Erythroblast (primary cell): ENCODE results near the gene KLHL2.

Experiments
- GATA1 ChIP-seq: IDR thresholded peaks from 2 replicates; pipeline ENCODE4 v1.6.1; 2011; ENCODE audit warnings: low read depth, mild to moderate bottlenecking, control low read depth, low read length, moderate library complexity
- POLR2A ChIP-seq: IDR thresholded peaks from 2 replicates; pipeline ENCODE4 v1.6.1; 2011; ENCODE audit warnings: mild to moderate bottlenecking, low read length

- TF ChIP-seq POLR2A (no peak), GATA1 (no peak)
Measured at GRCh38 chr4:165335163-165335703, 127.9 kb downstream of the KLHL2 start.
